GM18951 (cell line): ENCODE measurements around the gene STAG1.
"Not testable (repeated sequence)": the region's sequence is repeated elsewhere in the genome, so short reads cannot be mapped to it uniquely, and the experiment has no call there.

ENCODE experiments used
- POLR2A ChIP-seq: IDR thresholded peaks from 4 replicates; pipeline ENCODE4 v1.6.1; 2011; ENCODE audit warnings: mild to moderate bottlenecking; ENCODE audit not compliant: insufficient read length, insufficient read depth; ENCODE audit errors: extremely low read depth
- in situ Hi-C: fragments of 300-500 bp; cut with MboI; formaldehyde crosslinking; loops from one replicate; pipeline ENCODE4 v1.12.0; 2022; ENCODE audit warnings: low sequenced_read_pairs, mixed read lengths, inconsistent platforms; ENCODE audit not compliant: unreplicated experiment

STAG1 gene

GRCh38 chr3:136505676-136506075 lies 246.5 kb downstream of the STAG1 start:
- in situ Hi-C loops = no loop called here
- no peak for TF ChIP-seq POLR2A

- TF ChIP-seq POLR2A = no peak
- in situ Hi-C loops = no loop called here
Measured at GRCh38 chr3:136503056-136503455, 249.1 kb downstream of the STAG1 start.

GRCh38 chr3:136498919-136499447 lies 253.2 kb downstream of the STAG1 start:
- in situ Hi-C loops = no loop called here
- no peak for TF ChIP-seq POLR2A

GRCh38 chr3:136495213-136495612 lies 257.0 kb downstream of the STAG1 start:
- in situ Hi-C loops = no loop called here
- no peak for TF ChIP-seq POLR2A

- no peak for TF ChIP-seq POLR2A
- in situ Hi-C loops = no loop called here
Measured at GRCh38 chr3:136490646-136491405, 261.4 kb downstream of the STAG1 start.

GRCh38 chr3:136485777-136486176 lies 266.4 kb downstream of the STAG1 start:
- in situ Hi-C loops = no loop called here
- TF ChIP-seq POLR2A = no peak

GRCh38 chr3:136476280-136476679 lies 275.9 kb downstream of the STAG1 start:
- no peak for TF ChIP-seq POLR2A
- in situ Hi-C loops = no loop called here

GRCh38 chr3:136474876-136475275 lies 277.3 kb downstream of the STAG1 start:
- in situ Hi-C loops = not testable (repeated sequence)

GRCh38 chr3:136473716-136474326 lies 278.4 kb downstream of the STAG1 start:
- in situ Hi-C loops = no loop called here
- no peak for TF ChIP-seq POLR2A

GRCh38 chr3:136465296-136465695 lies 286.9 kb downstream of the STAG1 start:
- TF ChIP-seq POLR2A = no peak
- in situ Hi-C loops = no loop called here

GRCh38 chr3:136464502-136464901 lies 287.7 kb downstream of the STAG1 start:
- in situ Hi-C loops = no loop called here
- TF ChIP-seq POLR2A = no peak

GRCh38 chr3:136463170-136463569 lies 289.0 kb downstream of the STAG1 start:
- in situ Hi-C loops = no loop called here

GRCh38 chr3:136457793-136458192 lies 294.4 kb downstream of the STAG1 start:
- TF ChIP-seq POLR2A = no peak
- in situ Hi-C loops = no loop called here

More at GRCh38 chr3:136463170-136463569, 289.0 kb downstream of the STAG1 start:
- TF ChIP-seq POLR2A = no peak

GRCh38 chr3:136456196-136456595 lies 296.0 kb downstream of the STAG1 start:
- TF ChIP-seq POLR2A = no peak
- in situ Hi-C loops = no loop called here
